Testis (tissue), 3 donors: ENCODE results near the gene PPIB. TPM values are rescaled to one million over a fixed set of nuclear protein-coding genes. Genes with fewer than 3 reads are reported as not detected.

Experiments used
- DNase-seq: peaks from one replicate; pipeline ENCODE4 v3.0.0-alpha.2; 2019
- H3K27ac ChIP-seq, 2 donors: fragments of 200-600 bp; sonication (generic); one replicate each; pipeline ENCODE4 v1.5.1; 2019
- H3K27me3 ChIP-seq: fragments of 200-600 bp; sonication (generic); one replicate; pipeline ENCODE4 v1.5.1; 2019
- H3K36me3 ChIP-seq: fragments of 200-600 bp; sonication (generic); one replicate; pipeline ENCODE4 v1.5.1; 2017; ENCODE audit warnings: low read depth; ENCODE audit errors: missing control alignments
- H3K4me1 ChIP-seq: fragments of 200-600 bp; sonication (generic); one replicate; pipeline ENCODE4 v1.5.1; 2019
- H3K4me3 ChIP-seq, 2 donors: fragments of 200-600 bp; sonication (generic); one replicate each; pipeline ENCODE4 v1.5.1; 2017 to 2019
- H3K9me3 ChIP-seq: fragments of 200-600 bp; sonication (generic); one replicate; pipeline ENCODE4 v1.5.1; 2017
- CTCF ChIP-seq, 3 experiments: fragments of 450-650 bp in 2 of 3; fragments of 200-600 bp in 1 of 3; sonication (generic) in 1 of 3; IDR thresholded peaks; one replicate each; pipeline ENCODE4 v1.5.1; 2016 to 2019; ENCODE audit warnings: antibody characterized with exemption in 3 of 3, mild to moderate bottlenecking in 2 of 3, moderate library complexity in 1 of 3
- POLR2A ChIP-seq: fragments of 450-650 bp; IDR thresholded peaks from one replicate; pipeline ENCODE4 v1.6.1; 2017; ENCODE audit warnings: antibody characterized with exemption, mild to moderate bottlenecking, moderate library complexity
- WGBS, 2 donors: methylation state at CpG; one replicate each; pipeline ENCODE4 v1.1.5; 2018; 5-methylcytosine and 5-hydroxymethylcytosine counted together
- intact Hi-C: fragments of 100-400 bp; cut with DNase I; formaldehyde crosslinking; loops from one replicate; pipeline ENCODE4 v1.15.1; 2023; ENCODE audit warnings: low total_unique reads
- polyA plus RNA-seq: library from polyadenylated mRNA; stranded (reverse); fragments of 350-450 nt; fragmentation: Illumina TruSeq; extraction: RNeasy Lipid Tissue Mini Kit (QIAGEN cat#74804); gene quantifications from one replicate; pipeline ENCODE4 v1.2.3, GENCODE V29; 2014; ENCODE audit warnings: low read depth, low replicate concordance; ENCODE audit not compliant: insufficient read depth
- total RNA-seq, 2 donors: library from RNA; depleted of rRNA; stranded (reverse); fragments of >200 nt; gene quantifications; one replicate each; pipeline ENCODE4 v1.2.3, GENCODE V29; 2016

Gene PPIB
- total and polyA plus RNA-seq, 3 donors from 2014 or later = 202 to 302 (median 288) TPM

- intact Hi-C loops = no loop called here
- TF ChIP-seq CTCF (IDR thresholded peaks at IDR 0.05) = no peak
- no peak for TF ChIP-seq POLR2A
- H3K27me3 ChIP-seq = no peaks in the 10 kb centered on the region
- H3K36me3 ChIP-seq = no peaks in the 10 kb centered on the region
- DNase-seq = no peak
- H3K4me1 ChIP-seq = peaks cover 20% of the 10 kb centered on the region
- H3K27ac ChIP-seq = peak overlapping the region; percentile 20 to 68
- H3K9me3 ChIP-seq = no peaks in the 10 kb centered on the region
- H3K4me3 ChIP-seq = peak overlapping the region; percentile 71 to 75
- WGBS, 2 donors = 23 to 35% methylated on average over 12 of the region's 12 CpGs
Measured at GRCh38 chr15:64161688-64162477, 939 bp downstream of the PPIB start.

GRCh38 chr15:64158363-64159134, 4.3 kb downstream of the PPIB start:
- H3K4me3 ChIP-seq = no peak overlapping the region
- 89 to 90% methylated on average over 9 to 11 of the region's 11 CpGs for WGBS, 2 donors
- TF ChIP-seq CTCF (IDR thresholded peaks at IDR 0.05) (no peak), POLR2A (no peak)
- H3K27me3 ChIP-seq = no peaks in the 10 kb centered on the region
- H3K4me1 ChIP-seq = peaks cover 16% of the 10 kb centered on the region
- no peak for DNase-seq
- H3K9me3 ChIP-seq = no peaks in the 10 kb centered on the region
- no peaks in the 10 kb centered on the region for H3K36me3 ChIP-seq
- H3K27ac ChIP-seq = no peak overlapping the region
- intact Hi-C loops = no loop called here

- Histone ChIP-seq H3K27me3 (no peaks in the 10 kb centered on the region), H3K36me3 (no peaks in the 10 kb centered on the region), H3K4me3 (no peak overlapping the region), H3K27ac (no peak overlapping the region), H3K9me3 (no peaks in the 10 kb centered on the region), H3K4me1 (peaks cover 21% of the 10 kb centered on the region)
- TF ChIP-seq CTCF (IDR thresholded peaks at IDR 0.05) (no peak), POLR2A (no peak)
- no peak for DNase-seq
- intact Hi-C loops = no loop called here
- WGBS, 2 donors = 83 to 100% methylated on average over 1 of the region's 1 CpG
Measured at GRCh38 chr15:64157599-64158125, 5.2 kb downstream of the PPIB start.

GRCh38 chr15:64156652-64157331, 6.0 kb downstream of the PPIB start:
- no peaks in the 10 kb centered on the region for H3K9me3 ChIP-seq
- intact Hi-C loops = no loop called here

More at GRCh38 chr15:64156652-64157331, 6.0 kb downstream of the PPIB start:
- no peak overlapping the region for H3K27ac ChIP-seq
- no peaks in the 10 kb centered on the region for H3K36me3 ChIP-seq
- no peak for DNase-seq
- H3K27me3 ChIP-seq = no peaks in the 10 kb centered on the region
- peaks cover 23% of the 10 kb centered on the region for H3K4me1 ChIP-seq
- no peak overlapping the region for H3K4me3 ChIP-seq
- 82 to 87% methylated on average over 16 of the region's 16 CpGs for WGBS, 2 donors
- TF ChIP-seq CTCF (IDR thresholded peaks at IDR 0.05) = no peak
- TF ChIP-seq POLR2A = no peak
